Gastrocnemius medialis (tissue), 4 donors: Measurements from ENCODE around the gene DHRS7B. TPM values are rescaled to one million over a fixed set of nuclear protein-coding genes. Genes with fewer than 3 reads are reported as not detected.
"Not testable (repeated sequence)": the region's sequence is repeated elsewhere in the genome, so short reads cannot be mapped to it uniquely, and the experiment has no call there.

ENCODE experiments used
- ATAC-seq, 2 donors: fragments of 150-250 bp; one replicate each; pipeline ENCODE4 v1.9.1; 2016
- DNase-seq, 2 donors: peaks; one replicate each; pipeline ENCODE4 v3.0.0-alpha.2; 2019
- H3K27ac ChIP-seq, 4 donors: fragments of 200-600 bp; sonication (generic); 1 replicate in 1 of 4; 2 replicates in 3 of 4; pipeline ENCODE4 v1.5.1; 2016 to 2018; ENCODE audit warnings: mild to moderate bottlenecking in 2 of 4, moderate library complexity in 1 of 4
- H3K27me3 ChIP-seq, 3 donors: fragments of 200-600 bp; sonication (generic) in 2 of 3; 1 replicate in 1 of 3; 2 replicates in 2 of 3; pipeline versions ENCODE4 v1.5.1 to v1.6.0; 2016 to 2019; ENCODE audit warnings: mild to moderate bottlenecking in 1 of 3, moderate library complexity in 1 of 3
- H3K36me3 ChIP-seq, 2 donors: fragments of 200-600 bp; sonication (generic) in 1 of 2; one replicate each; pipeline ENCODE4 v1.5.1; 2017 to 2018
- H3K4me1 ChIP-seq, 2 donors: fragments of 200-600 bp; sonication (generic) in 1 of 2; one replicate each; pipeline ENCODE4 v1.5.1; 2016 to 2017; ENCODE audit warnings: mild to moderate bottlenecking in 2 of 2
- H3K4me3 ChIP-seq, 4 donors: fragments of 200-600 bp; sonication (generic) in 3 of 4; 1 replicate in 1 of 4; 2 replicates in 3 of 4; pipeline ENCODE4 v1.5.1; 2016 to 2019; ENCODE audit warnings: mild to moderate bottlenecking in 2 of 4
- H3K9me3 ChIP-seq, 3 donors: fragments of 200-600 bp; sonication (generic) in 2 of 3; 1 replicate in 1 of 3; 2 replicates in 2 of 3; pipeline ENCODE4 v1.5.1; 2016 to 2019
- CTCF ChIP-seq, 5 experiments: fragments of 450-650 bp in 3 of 5; fragments of 200-600 bp in 2 of 5; sonication (generic) in 2 of 5; IDR thresholded peaks in 4 of 5; conservative IDR thresholded peaks in 1 of 5; 1 replicate in 4 of 5; 2 replicates in 1 of 5; pipeline ENCODE4 v1.5.1; 2016 to 2019; ENCODE audit warnings: antibody characterized with exemption in 5 of 5, mild to moderate bottlenecking in 3 of 5, moderate library complexity in 3 of 5
- POLR2A ChIP-seq, 2 donors: fragments of 450-650 bp; IDR thresholded peaks; one replicate each; pipeline ENCODE4 v1.6.1; 2017; ENCODE audit warnings: antibody characterized with exemption in 2 of 2, mild to moderate bottlenecking in 2 of 2, moderate library complexity in 2 of 2
- in situ Hi-C, 4 donors: fragments of 200-750 bp; cut with MboI; loops; one replicate each; pipeline versions ENCODE4 v1.15.0 to v1.8.0; 2017; ENCODE audit warnings: low sequenced_read_pairs in 4 of 4
- intact Hi-C: fragments of 100-400 bp; cut with DNase I; formaldehyde crosslinking; loops from one replicate; pipeline ENCODE4 v1.15.1; 2023; ENCODE audit warnings: low total_unique reads
- total RNA-seq, 4 donors: library from RNA; depleted of rRNA; stranded (reverse); fragments of >200 nt; gene quantifications; one replicate each; pipeline versions ENCODE4 v1.1.0 to v1.2.3, GENCODE V29; 2016

Gene DHRS7B
- total RNA-seq, 4 donors from 2014 or later: 35.7 to 73.2 (median 43.2) TPM

- intact Hi-C loops: no loop called here
- Histone ChIP-seq H3K36me3 (no peaks in the 10 kb centered on the region), H3K9me3 (no peaks in the 10 kb centered on the region), H3K27me3 (no peaks in the 10 kb centered on the region), H3K4me1 (peaks cover 0 to 5% of the 10 kb centered on the region in 2 donors), H3K4me3 (no peak overlapping the region), H3K27ac (peak overlapping the region in 3 of 4 donors; percentile 9 to 37 (median 18))
- no peak for TF ChIP-seq POLR2A (IDR thresholded peaks at IDR 0.05)
- peak; percentile 54 to 90 (median 67) for TF ChIP-seq CTCF (IDR thresholded peaks at IDR 0.05 in 4 of 5, conservative IDR thresholded peaks at IDR 0.05 in 1 of 5)
- in situ Hi-C loops: loop anchor here in 2 of 4 donors (25.0 kb wide), 2 partner anchors 393 to 418 kb away; no protein-coding TSS in a partner anchor
- peak; percentile 84 to 93 for ATAC-seq
- DNase-seq: peak; percentile 38 to 55
Measured at GRCh38 chr17:21119247-21119918, 7.4 kb upstream of the DHRS7B start.

- H3K27ac ChIP-seq: peak overlapping the region in 2 of 4 donors; percentile 2 to 18
- in situ Hi-C loops (loop anchor here (10.0 to 25.0 kb wide), 7 partner anchors 95 to 417 kb away; partner anchors contain the start of genes MAP2K3 (in 1 of the 4) and TMEM11 (in 1 of the 4)), intact Hi-C loops (loop anchor here (10.0 kb wide), 1 partner anchor 335 kb away; no protein-coding TSS in a partner anchor)
- DNase-seq (no peak), ATAC-seq (no peak)
- H3K27me3 ChIP-seq: no peaks in the 10 kb centered on the region
- H3K36me3 ChIP-seq: no peaks in the 10 kb centered on the region
- H3K4me3 ChIP-seq: no peak overlapping the region
- H3K9me3 ChIP-seq: no peaks in the 10 kb centered on the region
- H3K4me1 ChIP-seq: peaks cover 0 to 5% of the 10 kb centered on the region in 2 donors
- no peak for TF ChIP-seq POLR2A (IDR thresholded peaks at IDR 0.05)
- peak in 1 of 5 experiments; percentile 15 for TF ChIP-seq CTCF (IDR thresholded peaks at IDR 0.05 in 4 of 5, conservative IDR thresholded peaks at IDR 0.05 in 1 of 5)
Measured at GRCh38 chr17:21119919-21120249, 6.9 kb upstream of the DHRS7B start.

DNA sequence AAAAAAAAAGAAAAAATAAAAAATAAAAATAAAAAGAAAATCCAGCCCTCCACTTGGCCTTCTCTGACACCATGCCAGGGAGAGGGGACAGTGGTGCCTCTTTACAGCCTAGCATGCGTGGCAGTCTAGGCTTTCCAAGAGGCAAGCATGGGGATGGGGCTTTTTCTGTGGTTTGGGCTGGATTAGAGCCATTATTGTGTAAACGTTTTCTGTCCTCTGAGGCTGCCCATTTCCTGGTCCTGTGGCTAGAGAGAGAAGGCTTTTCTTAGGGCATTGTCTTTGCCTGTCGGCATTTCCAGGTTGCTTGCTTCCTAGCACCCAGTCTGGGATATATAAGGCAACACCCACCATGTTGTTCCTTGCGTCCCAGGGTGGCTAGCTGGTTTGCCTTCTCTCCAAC lies 2.7 kb upstream of the DHRS7B start:
- intact Hi-C loops (loop anchor here (10.0 kb wide), 1 partner anchor 331 kb away; no protein-coding TSS in a partner anchor), in situ Hi-C loops (loop anchor here (10.0 to 25.0 kb wide), 7 partner anchors 91 to 413 kb away; partner anchors contain the start of genes MAP2K3 (in 1 of the 4) and TMEM11 (in 1 of the 4))
- H3K9me3 ChIP-seq: no peaks in the 10 kb centered on the region
- DNase-seq (no peak), ATAC-seq (no peak)
- no peak overlapping the region for H3K27ac ChIP-seq
- no peaks in the 10 kb centered on the region for H3K27me3 ChIP-seq
- H3K36me3 ChIP-seq: no peaks in the 10 kb centered on the region
- TF ChIP-seq POLR2A (IDR thresholded peaks at IDR 0.05) (no peak), CTCF (IDR thresholded peaks at IDR 0.05 in 4 of 5, conservative IDR thresholded peaks at IDR 0.05 in 1 of 5) (no peak)
- H3K4me3 ChIP-seq: no peak overlapping the region
- peaks cover 19 to 21% of the 10 kb centered on the region in 2 donors for H3K4me1 ChIP-seq

DNA sequence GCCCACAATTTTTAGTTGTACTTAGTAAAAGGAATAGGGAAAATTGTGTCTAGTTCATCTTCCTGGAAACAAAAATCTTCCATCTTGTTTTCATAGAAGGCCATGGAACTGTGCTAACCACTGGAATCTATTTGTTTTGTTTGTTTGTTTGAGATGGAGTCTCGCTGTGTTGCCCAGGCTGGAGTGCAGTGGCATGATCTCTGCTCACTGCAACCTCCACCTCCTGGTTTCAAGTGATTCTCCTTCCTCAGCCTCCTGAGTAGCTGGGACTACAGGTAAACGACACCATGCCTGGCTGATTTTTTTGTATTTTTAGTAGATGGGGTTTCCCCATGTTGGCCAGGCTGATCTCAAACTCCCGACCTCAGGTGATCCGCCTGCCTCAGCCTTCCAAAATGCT lies 2.2 kb upstream of the DHRS7B start:
- intact Hi-C loops (loop anchor here (10.0 kb wide), 1 partner anchor 330 kb away; no protein-coding TSS in a partner anchor), in situ Hi-C loops (loop anchor here (10.0 to 25.0 kb wide), 7 partner anchors 90 to 413 kb away; partner anchors contain the start of genes MAP2K3 (in 1 of the 4) and TMEM11 (in 1 of the 4))
- not testable (repeated sequence) for H3K4me3 ChIP-seq, H3K27ac ChIP-seq, H3K9me3 ChIP-seq, H3K27me3 ChIP-seq, DNase-seq, ATAC-seq, H3K36me3 ChIP-seq
- peaks cover 18 to 22% of the 10 kb centered on the region in 2 donors for H3K4me1 ChIP-seq

DNA sequence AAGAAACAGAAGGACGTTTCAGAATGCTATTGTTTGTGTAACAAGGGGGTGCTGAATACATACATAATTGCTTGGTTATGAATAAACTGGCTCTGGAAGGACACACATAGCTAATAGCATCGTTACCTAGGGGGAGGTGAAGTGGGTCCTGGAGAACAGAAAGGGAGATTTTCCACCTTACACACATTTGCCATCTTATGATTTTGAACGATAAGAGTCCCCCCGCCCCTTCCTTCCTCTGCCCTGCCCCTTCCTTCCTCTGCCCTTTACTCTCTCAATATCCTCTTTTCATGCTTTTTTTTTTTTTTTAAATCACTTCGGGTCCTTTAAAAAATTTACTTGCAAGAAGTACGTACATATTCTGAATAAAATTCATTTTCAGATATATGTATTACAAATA lies 902 bp upstream of the DHRS7B start:
- Histone ChIP-seq H3K4me3 (peak overlapping the region in 1 of 4 donors; percentile 99), H3K27ac (peak overlapping the region in 1 of 4 donors; percentile 100), H3K9me3 (no peaks in the 10 kb centered on the region), H3K36me3 (no peaks in the 10 kb centered on the region), H3K4me1 (peaks cover 20 to 26% of the 10 kb centered on the region in 2 donors), H3K27me3 (no peaks in the 10 kb centered on the region)
- ATAC-seq: no peak
- intact Hi-C loops: loop anchor here (1.0 to 10.0 kb wide), 5 partner anchors 41 to 386 kb away; partner anchors contain the start of gene TMEM11
- in situ Hi-C loops: loop anchor here in 3 of 4 donors (10.0 to 25.0 kb wide), 6 partner anchors 89 to 389 kb away; partner anchors contain the start of genes MAP2K3 (in 1 of the 3) and TMEM11 (in 1 of the 3)
- DNase-seq: no peak
- TF ChIP-seq POLR2A (IDR thresholded peaks at IDR 0.05) (no peak), CTCF (IDR thresholded peaks at IDR 0.05 in 4 of 5, conservative IDR thresholded peaks at IDR 0.05 in 1 of 5) (no peak)
